Activated naive CD4-positive, alpha-beta T cell treated with anti-CD3 and anti-CD28 coated beads, Interleukin-2, amount 50 U/mL, for 72 hours (primary cell): ENCODE results near the gene RAP1GAP. TPM values are rescaled to one million over a fixed set of nuclear protein-coding genes. Genes with fewer than 3 reads are reported as not detected.
A peak's percentile ranks its signal among the peaks of the same experiment; 100 is the strongest.

Source experiments
- ATAC-seq, 2 donors: fragments of 150-1000 bp; cut with Tn5 transposase; 2 replicates each; pipeline ENCODE4 v1.10.0; 2021; ENCODE audit warnings: mild to moderate bottlenecking in 2 of 2, moderate library complexity in 2 of 2
- DNase-seq, 2 donors: peaks; one replicate each; pipeline ENCODE4 v3.0.0; 2021 to 2022; ENCODE audit warnings: low spot score in 2 of 2
- H3K27ac Mint-ChIP-seq, 2 donors: one replicate each; pipeline ENCODE4 v1.8.0; 2022; ENCODE audit warnings: mild to moderate bottlenecking in 2 of 2, mixed read lengths in 2 of 2
- H3K36me3 Mint-ChIP-seq, 2 donors: one replicate each; pipeline ENCODE4 v1.8.0; 2022; ENCODE audit warnings: mixed read lengths in 2 of 2
- H3K9me3 Mint-ChIP-seq, 2 donors: one replicate each; pipeline ENCODE4 v1.8.0; 2022; ENCODE audit warnings: mixed read lengths in 2 of 2
- total RNA-seq, 2 donors: library from RNA; stranded (reverse); gene quantifications; one replicate each; pipeline ENCODE4 v1.2.3, GENCODE V29; 2022

The RAP1GAP gene
- total RNA-seq, 2 donors from 2014 or later, result 0.46 to 2.1 TPM

DNA sequence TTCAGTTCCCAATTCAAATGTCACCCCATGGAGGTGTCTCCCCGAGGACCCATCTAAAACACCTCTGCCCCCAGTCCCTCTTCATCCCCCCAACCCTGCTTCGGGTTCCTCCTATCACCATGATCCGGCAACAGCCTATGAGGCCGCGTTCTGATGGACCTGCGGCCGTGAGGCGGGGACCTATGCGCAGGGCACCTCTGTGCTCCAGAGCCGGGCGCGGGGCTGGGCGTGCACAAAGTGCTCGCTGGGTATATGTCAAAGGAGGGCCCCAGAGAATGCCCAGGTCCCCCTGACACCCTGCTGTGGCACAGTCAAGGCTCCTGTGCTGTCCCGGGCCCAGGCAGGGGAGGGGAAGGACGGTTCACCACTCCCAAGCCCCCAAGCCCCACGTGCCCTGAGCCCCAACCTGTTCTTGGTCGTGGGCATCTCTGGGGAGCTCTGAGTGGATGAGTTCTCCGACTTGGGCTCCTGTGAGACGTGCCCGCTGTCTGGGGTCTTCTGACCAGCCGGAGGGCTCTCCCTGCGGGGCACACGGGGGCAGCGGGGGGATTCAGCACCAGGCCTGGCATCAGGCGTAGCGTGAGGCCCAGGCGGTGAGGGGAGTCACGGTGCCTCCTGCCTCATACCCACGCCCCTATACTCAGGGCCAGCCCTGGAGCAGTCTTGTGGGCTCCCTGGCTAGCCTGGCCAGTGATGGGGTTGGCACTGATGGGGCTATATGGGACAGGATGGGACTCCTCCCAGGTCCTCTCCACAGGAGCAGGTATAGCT, 67.7 kb downstream of the RAP1GAP start:
- Mint-ChIP-seq H3K36me3 (no peaks in the 10 kb centered on the region), H3K9me3 (no peaks in the 10 kb centered on the region), H3K27ac (no peak overlapping the region)
- ATAC-seq, result peak in 1 of 2 donors; percentile 7
- DNase-seq, result no peak

DNA sequence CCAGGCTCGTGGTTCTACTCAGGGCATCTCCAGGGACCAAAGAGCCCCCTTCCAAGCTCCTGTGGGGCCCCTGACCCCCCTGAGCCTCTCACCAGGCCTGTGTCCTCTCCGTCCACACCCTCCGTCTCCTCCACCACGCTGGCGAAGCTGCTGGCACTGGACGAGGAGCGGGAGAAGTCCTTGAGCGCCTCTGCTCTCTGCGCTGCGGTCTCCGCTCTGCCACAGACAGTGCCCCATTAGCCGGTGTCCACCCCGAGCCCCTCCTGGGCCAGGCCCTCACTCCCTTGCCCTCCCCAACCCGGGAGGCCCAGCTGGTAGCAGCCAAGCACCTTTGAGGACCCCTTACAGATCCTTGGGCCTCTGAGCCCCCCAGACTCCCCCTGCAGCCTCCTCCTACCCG, 69.8 kb downstream of the RAP1GAP start:
- ATAC-seq, result no peak
- Mint-ChIP-seq H3K9me3 (no peaks in the 10 kb centered on the region), H3K27ac (no peak overlapping the region), H3K36me3 (no peaks in the 10 kb centered on the region)
- DNase-seq, result no peak

DNA sequence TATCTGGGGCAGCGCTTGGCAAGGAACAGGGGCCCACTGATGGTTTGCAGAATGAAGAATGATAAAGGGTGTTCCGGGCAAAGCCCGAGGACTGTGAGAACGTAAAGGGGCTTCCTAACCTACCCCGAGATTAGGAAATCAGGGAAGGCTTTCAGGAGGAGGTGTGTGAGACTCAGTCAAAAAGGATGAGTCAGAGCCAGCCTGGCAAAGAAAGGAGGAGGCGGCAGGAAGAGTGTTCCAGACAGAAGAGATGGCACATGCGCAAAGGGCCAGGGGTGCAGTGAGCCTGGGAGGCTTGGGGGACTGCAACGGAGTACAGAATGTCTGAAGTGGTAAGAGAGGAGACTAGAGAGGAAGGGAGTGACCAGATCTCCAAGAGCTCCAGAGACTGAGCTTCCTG, 70.3 kb downstream of the RAP1GAP start:
- H3K36me3 Mint-ChIP-seq, result no peaks in the 10 kb centered on the region
- DNase-seq (no peak), ATAC-seq (no peak)
- H3K27ac Mint-ChIP-seq, result no peak overlapping the region
- no peaks in the 10 kb centered on the region for H3K9me3 Mint-ChIP-seq

DNA sequence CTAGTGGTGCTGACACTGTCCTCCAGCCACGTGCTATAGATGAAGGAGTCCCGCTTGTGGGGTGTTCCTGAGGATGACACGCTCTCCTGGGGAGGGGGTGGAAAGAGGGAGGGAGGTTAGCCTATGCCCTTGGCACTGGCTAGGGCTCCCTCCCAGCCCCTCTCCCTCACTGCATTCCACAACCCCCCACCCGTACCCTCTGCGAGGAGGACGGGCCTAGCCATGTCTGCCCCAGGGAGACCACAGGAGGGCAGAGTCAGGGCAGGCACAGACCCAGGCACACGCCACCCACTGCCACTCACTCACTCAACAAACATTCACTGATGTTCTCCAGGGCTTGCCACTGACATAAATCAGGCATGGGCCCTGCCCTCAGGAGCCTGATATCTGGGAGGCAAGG, 70.7 kb downstream of the RAP1GAP start:
- no peak for DNase-seq
- H3K9me3 Mint-ChIP-seq, result no peaks in the 10 kb centered on the region
- ATAC-seq, result no peak
- no peaks in the 10 kb centered on the region for H3K36me3 Mint-ChIP-seq
- H3K27ac Mint-ChIP-seq, result peak overlapping the region in 1 of 2 donors; percentile 68

DNA sequence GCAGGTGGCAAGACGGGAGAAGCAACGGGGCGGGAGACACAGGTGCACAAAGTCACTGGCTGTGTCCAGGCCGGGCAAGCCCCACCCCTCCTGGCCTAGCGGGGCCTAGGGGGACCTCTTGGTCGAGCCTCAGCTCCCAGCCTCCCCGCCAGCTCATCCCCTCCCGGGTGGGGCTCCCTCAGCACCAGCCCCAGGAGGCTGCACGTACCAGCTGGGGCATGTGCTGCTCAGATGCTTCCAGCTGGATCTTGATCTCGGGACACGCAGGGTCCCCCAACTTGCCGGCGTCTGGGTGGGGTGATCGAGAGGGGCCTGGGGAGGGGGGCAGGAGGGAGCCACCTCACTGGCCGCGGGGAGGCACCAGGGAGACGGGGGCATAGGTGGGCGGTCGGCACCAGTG, 71.4 kb downstream of the RAP1GAP start:
- Mint-ChIP-seq H3K27ac (no peak overlapping the region), H3K9me3 (no peaks in the 10 kb centered on the region), H3K36me3 (no peaks in the 10 kb centered on the region)
- ATAC-seq (no peak), DNase-seq (no peak)

DNA sequence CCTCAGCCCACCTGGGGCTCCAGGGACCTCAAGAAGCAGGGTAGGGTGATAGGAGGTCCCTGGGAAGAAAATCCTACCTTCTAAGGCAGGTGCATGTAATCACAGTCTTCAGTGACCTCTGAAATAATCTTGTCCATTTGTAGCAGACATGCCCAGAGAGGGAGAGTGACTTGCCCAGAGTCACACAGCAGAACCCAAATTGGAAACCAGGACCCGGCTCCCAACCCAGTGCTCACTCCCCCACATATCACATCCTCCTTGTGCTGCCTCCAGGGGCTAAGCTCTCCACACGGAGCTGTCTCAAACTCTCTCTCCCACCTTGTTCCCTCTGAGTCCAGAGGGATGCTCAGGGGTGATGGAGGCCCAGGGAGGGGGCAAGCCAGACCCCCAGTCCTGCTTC, 72.5 kb downstream of the RAP1GAP start:
- Mint-ChIP-seq H3K36me3 (no peaks in the 10 kb centered on the region), H3K27ac (no peak overlapping the region), H3K9me3 (no peaks in the 10 kb centered on the region)
- no peak for DNase-seq
- no peak for ATAC-seq

DNA sequence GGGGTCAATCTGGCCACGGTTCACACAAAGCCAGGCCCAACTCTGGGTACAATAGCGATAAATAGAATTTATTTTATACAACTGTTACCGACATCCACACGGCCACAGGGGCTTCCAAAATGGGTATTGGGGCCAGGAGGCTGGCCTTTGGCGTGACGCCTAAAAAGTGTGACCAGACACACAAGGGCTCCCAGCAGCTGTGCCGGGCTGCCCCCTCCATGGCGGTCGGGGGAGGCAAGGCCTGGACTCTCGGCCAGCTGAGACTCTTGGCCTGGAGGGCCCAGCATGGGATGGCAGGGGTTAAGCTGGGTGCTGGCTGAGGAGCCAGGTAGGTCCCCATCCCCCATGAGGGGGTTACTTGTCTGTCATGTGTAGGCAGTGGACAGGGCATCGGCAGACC, 73.0 kb downstream of the RAP1GAP start:
- Mint-ChIP-seq H3K9me3 (no peaks in the 10 kb centered on the region), H3K36me3 (no peaks in the 10 kb centered on the region)
- DNase-seq, result no peak

DNA sequence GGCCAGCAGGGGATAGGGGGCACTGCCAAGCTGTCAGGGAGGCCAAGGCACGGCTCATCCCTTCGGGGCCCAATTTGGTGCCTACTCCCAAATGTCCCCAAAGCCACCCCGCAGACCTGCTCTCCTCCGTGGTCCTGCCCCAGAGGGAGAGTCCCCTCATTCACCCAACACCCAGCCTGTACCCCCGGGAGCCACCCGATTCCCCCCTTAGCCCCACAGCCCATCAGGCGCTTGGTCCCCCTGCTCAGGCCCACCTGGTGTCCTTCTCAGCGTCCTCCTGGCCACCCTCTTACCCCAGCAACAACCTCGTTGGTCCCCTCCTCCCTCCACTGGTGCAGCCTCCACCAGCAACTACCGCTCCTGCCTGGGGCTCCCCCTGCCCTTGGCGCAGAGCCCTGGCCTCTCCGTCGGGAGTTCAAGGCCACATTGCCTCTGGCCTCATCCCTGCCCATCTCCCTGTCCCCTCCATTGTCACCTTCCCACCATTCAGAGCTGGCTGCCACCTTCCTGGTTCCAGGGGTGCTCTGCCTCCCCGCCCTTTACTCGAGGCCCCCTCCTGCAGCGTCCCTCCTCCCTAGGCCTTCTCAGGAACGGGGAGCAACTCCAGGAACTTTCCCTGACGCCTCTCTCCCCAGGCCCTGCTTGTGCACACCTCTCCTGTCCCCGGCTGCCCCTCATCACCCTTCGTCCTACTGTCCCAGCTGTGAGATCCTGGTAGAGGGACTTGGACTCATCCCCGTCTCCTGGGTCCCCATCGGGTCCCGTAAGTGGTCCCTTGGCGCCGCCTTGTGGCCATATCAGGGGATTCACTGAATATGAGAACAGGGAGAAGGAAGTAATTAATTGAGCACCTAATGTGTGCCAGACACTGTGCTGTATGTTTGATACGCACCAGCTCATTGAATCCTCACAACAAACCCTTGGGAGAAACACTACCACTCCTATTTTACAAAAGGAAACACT, 73.9 kb downstream of the RAP1GAP start:
- H3K9me3 Mint-ChIP-seq, result no peaks in the 10 kb centered on the region
- DNase-seq (peak; percentile 63 to 76), ATAC-seq (peak; percentile 62 to 66)
- H3K27ac Mint-ChIP-seq, result peak overlapping the region in 1 of 2 donors; percentile 11
- no peaks in the 10 kb centered on the region for H3K36me3 Mint-ChIP-seq

More for the DNA sequence above, 73.0 kb downstream of the RAP1GAP start:
- ATAC-seq, result no peak
- H3K27ac Mint-ChIP-seq, result no peak overlapping the region

DNA sequence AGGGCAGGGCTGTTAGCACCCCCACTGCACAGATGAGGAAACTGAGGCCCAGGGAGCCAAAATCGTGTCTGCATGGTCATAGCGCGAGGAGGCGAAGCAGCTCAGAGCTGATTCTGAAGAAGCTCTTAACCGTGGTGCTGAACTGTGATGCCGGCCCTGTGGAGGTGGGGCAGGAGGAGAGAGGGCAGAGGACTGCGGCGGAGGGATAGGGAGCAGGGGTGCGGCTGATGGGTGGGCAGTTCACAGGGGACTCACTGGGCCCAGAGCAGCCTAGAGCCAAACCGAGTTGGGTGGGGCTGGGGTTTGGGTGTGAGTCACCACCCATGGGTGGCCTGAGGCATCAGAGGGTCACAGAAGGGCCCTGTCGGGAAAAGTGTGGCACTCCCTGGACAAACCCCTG, 74.7 kb downstream of the RAP1GAP start:
- H3K9me3 Mint-ChIP-seq, result no peaks in the 10 kb centered on the region
- H3K27ac Mint-ChIP-seq, result no peak overlapping the region
- ATAC-seq (no peak), DNase-seq (no peak)
- no peaks in the 10 kb centered on the region for H3K36me3 Mint-ChIP-seq

DNA sequence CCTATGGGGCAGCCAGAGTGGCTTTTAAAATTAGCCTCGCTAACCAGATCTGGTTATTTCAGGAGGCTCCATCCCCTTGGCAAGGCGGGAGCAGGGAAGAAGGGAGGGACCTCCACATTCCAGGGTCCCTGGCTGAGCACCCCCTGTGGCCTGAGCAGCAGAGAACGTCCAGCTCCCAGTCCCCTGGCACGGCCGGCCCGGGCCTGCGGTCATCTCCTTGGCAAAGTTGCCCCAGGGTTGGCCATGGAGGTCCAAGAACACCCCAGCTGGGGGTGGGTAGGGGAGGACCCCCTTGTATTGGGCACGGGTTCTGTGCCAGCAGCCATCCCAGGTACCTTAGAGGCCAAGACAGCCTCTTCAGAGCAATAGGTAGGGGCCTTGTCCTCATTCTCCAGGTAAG, 75.9 kb downstream of the RAP1GAP start:
- Mint-ChIP-seq H3K36me3 (no peaks in the 10 kb centered on the region), H3K27ac (no peak overlapping the region), H3K9me3 (no peaks in the 10 kb centered on the region)
- no peak for DNase-seq
- no peak for ATAC-seq

DNA sequence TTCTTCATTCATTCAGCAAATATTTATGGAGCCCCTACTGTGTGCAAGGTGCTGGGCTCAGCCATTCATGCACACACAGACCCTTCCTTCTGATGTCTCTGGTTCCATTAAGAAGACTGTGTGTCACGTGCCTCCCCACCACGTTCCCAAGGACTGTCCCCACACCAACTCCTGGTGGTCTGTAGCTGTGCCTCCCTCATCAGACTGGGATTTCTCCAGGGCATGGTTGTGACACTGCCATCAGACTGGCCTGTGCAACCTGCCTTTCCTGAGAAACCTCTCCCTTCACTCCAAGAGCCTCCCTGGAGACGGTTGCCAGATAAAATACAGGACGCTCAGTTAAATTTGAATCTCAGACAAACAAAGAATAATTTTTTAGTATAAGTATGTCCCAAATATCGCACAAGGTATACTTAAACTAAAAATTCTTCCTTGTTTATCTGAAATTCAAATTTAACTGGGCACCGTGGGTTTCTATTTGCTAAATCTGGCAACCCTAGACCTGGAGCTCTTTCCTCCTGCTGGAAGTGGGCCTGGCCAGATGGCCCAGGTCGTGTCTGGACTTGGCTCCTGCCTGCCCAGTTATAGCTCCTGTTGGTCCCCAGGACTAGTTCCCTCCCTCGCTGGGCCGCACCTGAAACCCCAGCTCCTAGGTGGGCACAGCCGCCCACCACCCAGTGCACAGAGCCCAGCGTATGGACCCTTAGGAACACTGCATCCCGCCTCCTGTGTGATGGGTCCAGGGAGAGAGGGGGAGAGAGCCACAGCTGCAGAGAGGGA, 76.9 kb downstream of the RAP1GAP start:
- no peaks in the 10 kb centered on the region for H3K36me3 Mint-ChIP-seq
- ATAC-seq (no peak), DNase-seq (no peak)
- no peaks in the 10 kb centered on the region for H3K9me3 Mint-ChIP-seq
- H3K27ac Mint-ChIP-seq, result no peak overlapping the region

DNA sequence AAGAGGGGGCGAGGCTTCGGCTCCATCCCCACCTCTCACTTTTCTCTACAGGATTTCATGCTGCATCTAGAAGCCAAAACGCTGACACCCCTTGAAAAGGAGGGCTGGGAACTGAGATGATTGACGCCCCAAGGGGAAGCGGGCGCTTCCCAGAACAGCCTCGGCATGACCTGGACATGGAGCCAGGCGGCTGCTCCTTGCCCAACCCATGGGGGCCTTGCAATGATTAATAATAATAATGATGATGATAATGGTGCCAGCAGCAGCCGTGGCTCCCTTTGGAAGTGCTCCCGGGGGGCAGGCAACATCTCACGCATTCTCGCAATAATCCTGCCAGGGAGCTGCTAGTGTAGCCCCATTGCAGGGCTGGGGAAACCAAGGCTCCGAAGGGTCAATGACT, 78.2 kb downstream of the RAP1GAP start:
- DNase-seq (no peak), ATAC-seq (no peak)
- Mint-ChIP-seq H3K9me3 (no peaks in the 10 kb centered on the region), H3K27ac (no peak overlapping the region), H3K36me3 (no peaks in the 10 kb centered on the region)

DNA sequence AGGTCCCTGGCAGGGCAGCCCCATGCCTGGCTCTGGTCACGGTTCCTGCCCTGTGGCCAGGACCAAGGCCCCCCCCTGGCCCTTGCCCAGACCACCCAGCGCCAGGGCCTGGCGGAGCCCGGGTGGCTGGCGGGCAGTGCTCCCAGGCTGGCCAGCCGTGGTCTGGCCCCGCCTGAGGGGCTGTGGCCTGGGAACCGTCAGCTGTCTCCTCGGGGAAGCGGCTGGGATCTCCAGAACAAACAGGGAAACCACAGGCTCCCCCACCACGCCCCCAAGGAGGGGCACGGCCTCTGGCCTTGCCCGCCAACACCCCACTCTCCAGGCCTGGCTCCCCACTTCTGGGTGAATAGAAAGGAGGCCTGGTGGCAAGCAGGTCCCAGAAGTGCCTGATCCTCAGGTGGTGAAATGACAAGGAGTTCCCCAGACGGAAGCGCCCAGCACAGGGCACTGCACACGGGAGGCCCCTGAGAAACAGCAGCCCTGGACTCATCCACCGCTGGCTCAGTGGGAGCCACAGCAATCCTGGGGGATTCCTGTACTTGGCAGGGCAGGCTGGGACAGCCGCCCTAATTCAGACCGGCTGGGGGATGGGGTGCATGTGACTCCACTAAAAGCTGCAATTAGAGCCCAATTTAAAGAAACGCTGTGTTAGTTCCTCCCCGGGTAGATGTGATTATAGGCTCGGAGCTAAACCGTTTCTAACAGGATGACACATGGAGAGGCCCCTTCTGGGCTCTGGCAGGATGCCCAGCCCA, 78.9 kb downstream of the RAP1GAP start:
- no peaks in the 10 kb centered on the region for H3K36me3 Mint-ChIP-seq
- no peaks in the 10 kb centered on the region for H3K9me3 Mint-ChIP-seq
- ATAC-seq (no peak), DNase-seq (no peak)
- no peak overlapping the region for H3K27ac Mint-ChIP-seq

DNA sequence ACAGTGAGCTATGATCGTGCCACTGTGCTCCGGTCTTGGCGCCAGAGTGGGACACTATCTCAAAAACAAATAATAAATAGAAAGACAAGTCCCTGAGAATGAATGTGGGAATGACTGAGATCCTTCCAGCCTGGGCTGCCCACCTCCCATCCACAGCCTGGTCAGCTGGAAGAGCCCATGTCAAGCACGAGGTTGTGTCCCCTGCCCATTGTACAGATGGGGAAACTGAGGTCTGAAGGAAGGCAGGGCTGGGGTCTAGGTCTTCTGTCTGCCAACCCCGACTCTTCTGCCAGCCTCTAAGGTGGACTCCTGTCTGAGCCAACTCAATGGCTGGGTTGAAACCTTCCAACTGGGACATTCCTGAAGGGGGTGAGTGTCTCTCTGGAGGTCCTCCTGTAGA, 79.5 kb downstream of the RAP1GAP start:
- H3K36me3 Mint-ChIP-seq, result no peaks in the 10 kb centered on the region
- DNase-seq (no peak), ATAC-seq (no peak)
- no peaks in the 10 kb centered on the region for H3K9me3 Mint-ChIP-seq
- no peak overlapping the region for H3K27ac Mint-ChIP-seq

DNA sequence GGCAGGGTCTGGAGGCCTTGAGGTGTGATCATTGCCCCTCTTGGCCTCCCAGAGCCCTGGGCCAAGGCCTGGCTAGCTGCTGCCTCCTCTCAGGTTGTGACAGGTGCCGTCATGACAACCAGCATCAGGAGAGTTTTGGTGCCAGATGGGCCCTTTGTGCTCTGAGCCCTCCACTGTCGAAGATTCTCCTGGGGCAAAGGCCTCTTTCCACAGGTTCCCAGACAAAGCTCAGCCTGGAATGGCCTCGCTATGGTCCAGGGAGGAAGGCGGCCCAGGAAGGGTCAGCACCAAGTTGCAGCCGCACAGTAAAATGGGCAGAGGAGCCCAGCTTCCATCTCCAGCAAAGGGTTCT, 81.6 kb downstream of the RAP1GAP start:
- H3K36me3 Mint-ChIP-seq, result no peaks in the 10 kb centered on the region
- DNase-seq, result no peak

DNA sequence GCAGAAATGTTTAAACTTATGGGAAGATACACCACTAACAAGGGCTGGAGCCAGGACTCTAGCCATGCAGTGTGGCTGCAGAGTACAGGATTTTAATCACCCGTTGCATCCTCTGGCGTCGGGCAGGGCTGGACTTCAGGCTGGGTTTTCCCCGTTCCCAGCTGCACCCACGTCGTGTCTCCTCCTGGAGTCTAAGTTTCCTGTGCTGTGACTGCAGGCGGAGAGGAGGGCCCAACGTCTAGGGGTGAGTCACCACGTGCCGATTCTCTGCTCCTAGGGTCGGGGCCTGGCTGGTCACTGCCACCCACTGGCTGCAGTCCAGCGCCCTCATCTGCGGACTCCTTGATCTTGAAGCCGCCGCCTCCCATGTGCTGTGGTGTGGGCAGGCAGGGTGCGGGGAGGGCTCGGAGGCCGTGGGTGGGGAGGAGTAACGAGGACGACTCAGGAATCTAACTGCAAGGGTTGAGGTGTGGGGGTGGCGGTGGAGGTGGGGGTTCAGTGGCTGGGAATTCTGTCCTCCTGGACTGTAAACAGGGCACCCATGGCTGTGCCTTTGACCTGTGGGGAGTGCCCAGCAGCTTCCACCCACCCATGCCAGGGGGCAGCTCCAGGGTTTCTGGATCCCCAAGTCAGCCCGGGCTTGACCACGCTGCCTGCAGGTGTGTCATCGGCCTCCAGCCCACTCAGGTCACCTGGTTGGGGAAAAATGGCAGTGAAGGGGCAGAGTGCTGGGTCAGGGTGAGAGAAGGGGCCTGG, 82.1 kb downstream of the RAP1GAP start:
- H3K27ac Mint-ChIP-seq, result no peak overlapping the region
- DNase-seq (no peak), ATAC-seq (no peak)
- no peaks in the 10 kb centered on the region for H3K9me3 Mint-ChIP-seq
- no peaks in the 10 kb centered on the region for H3K36me3 Mint-ChIP-seq

More for the DNA sequence above, 81.6 kb downstream of the RAP1GAP start:
- ATAC-seq, result no peak
- Mint-ChIP-seq H3K9me3 (no peaks in the 10 kb centered on the region), H3K27ac (no peak overlapping the region)
